ENCODE data around the gene RGS19.

Gene RGS19

GRCh38 chr20:64083804-64084684 is 4.7 kb upstream of the RGS19 start, which contains the start of gene LKAAEAR1:
Gene LKAAEAR1 (minus strand): TSS chr20:64084398. CDS start chr20:64084219, 179 bp downstream.
- H3K9ac ChIP-seq (ENCODE audit: low read depth in 1 of 2, low read length in 2 of 2), result peak within 1 kb of the TSS in 1 of 2 donors; percentile 38
- H3K9me3 ChIP-seq (ENCODE audit: control insufficient read depth in 2 of 2, low read length in 2 of 2), result no peaks in the 10 kb centered on the region
- H3K27ac ChIP-seq (ENCODE audit: low read depth in 2 of 2, low read length in 2 of 2), result no peak within 1 kb of the TSS
- peaks cover 10 to 12% of the 10 kb centered on the region in 2 donors for H3K4me1 ChIP-seq (ENCODE audit: control insufficient read depth in 2 of 2, insufficient read depth in 2 of 2, low read length in 2 of 2)
- H3K36me3 ChIP-seq (ENCODE audit: control insufficient read depth in 2 of 2, insufficient read depth in 2 of 2, low read length in 2 of 2), result no peaks in the 10 kb centered on the region
- H3K27me3 ChIP-seq (ENCODE audit: control insufficient read depth in 2 of 2, insufficient read depth in 2 of 2, low read length in 2 of 2), result peaks cover 22 to 30% of the 10 kb centered on the region in 2 donors
- peak within 1 kb of the TSS; percentile 27 to 31 for H3K4me3 ChIP-seq (ENCODE audit: low read length in 2 of 2)

- Histone ChIP-seq H3K4me3 (ENCODE audit: low read length in 2 of 2) (peak overlapping the region; percentile 27 to 31), H3K4me1 (ENCODE audit: control insufficient read depth in 2 of 2, insufficient read depth in 2 of 2, low read length in 2 of 2) (peaks cover 16% of the 10 kb centered on the region in 2 donors), H3K27ac (ENCODE audit: low read depth in 2 of 2, low read length in 2 of 2) (no peak overlapping the region), H3K9ac (ENCODE audit: low read depth in 1 of 2, low read length in 2 of 2) (no peak overlapping the region), H3K27me3 (ENCODE audit: control insufficient read depth in 2 of 2, insufficient read depth in 2 of 2, low read length in 2 of 2) (peaks cover 22 to 30% of the 10 kb centered on the region in 2 donors), H3K9me3 (ENCODE audit: control insufficient read depth in 2 of 2, low read length in 2 of 2) (no peaks in the 10 kb centered on the region), H3K36me3 (ENCODE audit: control insufficient read depth in 2 of 2, insufficient read depth in 2 of 2, low read length in 2 of 2) (no peaks in the 10 kb centered on the region)
These were observed 4.1 kb upstream of the RGS19 start for GRCh38 chr20:64083378-64083803.

- H3K27me3 ChIP-seq (ENCODE audit: control insufficient read depth in 2 of 2, insufficient read depth in 2 of 2, low read length in 2 of 2), result peaks cover 22 to 30% of the 10 kb centered on the region in 2 donors
- no peak overlapping the region for H3K27ac ChIP-seq (ENCODE audit: low read depth in 2 of 2, low read length in 2 of 2)
- no peaks in the 10 kb centered on the region for H3K36me3 ChIP-seq (ENCODE audit: control insufficient read depth in 2 of 2, insufficient read depth in 2 of 2, low read length in 2 of 2)
These were observed 3.6 kb upstream of the RGS19 start for GRCh38 chr20:64082820-64083377.

GRCh38 chr20:64082126-64082731 is 2.9 kb upstream of the RGS19 start:
- Histone ChIP-seq H3K4me3 (ENCODE audit: low read length in 2 of 2) (no peak overlapping the region), H3K9ac (ENCODE audit: low read depth in 1 of 2, low read length in 2 of 2) (no peak overlapping the region), H3K27ac (ENCODE audit: low read depth in 2 of 2, low read length in 2 of 2) (no peak overlapping the region), H3K36me3 (ENCODE audit: control insufficient read depth in 2 of 2, insufficient read depth in 2 of 2, low read length in 2 of 2) (no peaks in the 10 kb centered on the region), H3K9me3 (ENCODE audit: control insufficient read depth in 2 of 2, low read length in 2 of 2) (no peaks in the 10 kb centered on the region), H3K4me1 (ENCODE audit: control insufficient read depth in 2 of 2, insufficient read depth in 2 of 2, low read length in 2 of 2) (peaks cover 20% of the 10 kb centered on the region in 2 donors), H3K27me3 (ENCODE audit: control insufficient read depth in 2 of 2, insufficient read depth in 2 of 2, low read length in 2 of 2) (peaks cover 22 to 30% of the 10 kb centered on the region in 2 donors)

More at GRCh38 chr20:64082820-64083377, 3.6 kb upstream of the RGS19 start:
- no peak overlapping the region for H3K9ac ChIP-seq (ENCODE audit: low read depth in 1 of 2, low read length in 2 of 2)
- H3K4me3 ChIP-seq (ENCODE audit: low read length in 2 of 2), result no peak overlapping the region
- peaks cover 18 to 20% of the 10 kb centered on the region in 2 donors for H3K4me1 ChIP-seq (ENCODE audit: control insufficient read depth in 2 of 2, insufficient read depth in 2 of 2, low read length in 2 of 2)
- H3K9me3 ChIP-seq (ENCODE audit: control insufficient read depth in 2 of 2, low read length in 2 of 2), result no peaks in the 10 kb centered on the region

- Histone ChIP-seq H3K4me1 (ENCODE audit: control insufficient read depth in 2 of 2, insufficient read depth in 2 of 2, low read length in 2 of 2) (peaks cover 20 to 21% of the 10 kb centered on the region in 2 donors), H3K27me3 (ENCODE audit: control insufficient read depth in 2 of 2, insufficient read depth in 2 of 2, low read length in 2 of 2) (peaks cover 20 to 30% of the 10 kb centered on the region in 2 donors)
These were observed 2.3 kb upstream of the RGS19 start for GRCh38 chr20:64081624-64081964.

GRCh38 chr20:64080813-64081623 is 1.7 kb upstream of the RGS19 start:
- Histone ChIP-seq H3K36me3 (ENCODE audit: control insufficient read depth in 2 of 2, insufficient read depth in 2 of 2, low read length in 2 of 2) (no peaks in the 10 kb centered on the region), H3K9ac (ENCODE audit: low read depth in 1 of 2, low read length in 2 of 2) (no peak overlapping the region), H3K4me1 (ENCODE audit: control insufficient read depth in 2 of 2, insufficient read depth in 2 of 2, low read length in 2 of 2) (peaks cover 20 to 21% of the 10 kb centered on the region in 2 donors), H3K27me3 (ENCODE audit: control insufficient read depth in 2 of 2, insufficient read depth in 2 of 2, low read length in 2 of 2) (peaks cover 18 to 29% of the 10 kb centered on the region in 2 donors), H3K27ac (ENCODE audit: low read depth in 2 of 2, low read length in 2 of 2) (peak overlapping the region in 1 of 2 donors; percentile 71), H3K9me3 (ENCODE audit: control insufficient read depth in 2 of 2, low read length in 2 of 2) (no peaks in the 10 kb centered on the region), H3K4me3 (ENCODE audit: low read length in 2 of 2) (peak overlapping the region in 1 of 2 donors; percentile 54)

More at GRCh38 chr20:64081624-64081964, 2.3 kb upstream of the RGS19 start:
- Histone ChIP-seq H3K9ac (ENCODE audit: low read depth in 1 of 2, low read length in 2 of 2) (no peak overlapping the region), H3K27ac (ENCODE audit: low read depth in 2 of 2, low read length in 2 of 2) (no peak overlapping the region), H3K9me3 (ENCODE audit: control insufficient read depth in 2 of 2, low read length in 2 of 2) (no peaks in the 10 kb centered on the region), H3K36me3 (ENCODE audit: control insufficient read depth in 2 of 2, insufficient read depth in 2 of 2, low read length in 2 of 2) (no peaks in the 10 kb centered on the region), H3K4me3 (ENCODE audit: low read length in 2 of 2) (no peak overlapping the region)

GRCh38 chr20:64080013-64080812 is 895 bp upstream of the RGS19 start, which contains the start of gene OPRL1:
Gene OPRL1 (plus strand): TSS chr20:64080082. CDS start chr20:64092721, 12,639 bp downstream.
- no peaks in the 10 kb centered on the region for H3K9me3 ChIP-seq (ENCODE audit: control insufficient read depth in 2 of 2, low read length in 2 of 2)
- no peaks in the 10 kb centered on the region for H3K36me3 ChIP-seq (ENCODE audit: control insufficient read depth in 2 of 2, insufficient read depth in 2 of 2, low read length in 2 of 2)
- peaks cover 20 to 21% of the 10 kb centered on the region in 2 donors for H3K4me1 ChIP-seq (ENCODE audit: control insufficient read depth in 2 of 2, insufficient read depth in 2 of 2, low read length in 2 of 2)
- H3K9ac ChIP-seq (ENCODE audit: low read depth in 1 of 2, low read length in 2 of 2), result peak within 1 kb of the TSS; percentile 56 to 59
- H3K4me3 ChIP-seq (ENCODE audit: low read length in 2 of 2), result peak within 1 kb of the TSS; percentile 64 to 70
- H3K27me3 ChIP-seq (ENCODE audit: control insufficient read depth in 2 of 2, insufficient read depth in 2 of 2, low read length in 2 of 2), result peaks cover 15 to 23% of the 10 kb centered on the region in 2 donors
- H3K27ac ChIP-seq (ENCODE audit: low read depth in 2 of 2, low read length in 2 of 2), result peak within 1 kb of the TSS; percentile 63 to 79

- Histone ChIP-seq H3K27me3 (ENCODE audit: control insufficient read depth in 2 of 2, insufficient read depth in 2 of 2, low read length in 2 of 2) (peaks cover 8 to 12% of the 10 kb centered on the region in 2 donors), H3K9ac (ENCODE audit: low read depth in 1 of 2, low read length in 2 of 2) (peak overlapping the region; percentile 6 to 56), H3K27ac (ENCODE audit: low read depth in 2 of 2, low read length in 2 of 2) (peak overlapping the region; percentile 16 to 79), H3K36me3 (ENCODE audit: control insufficient read depth in 2 of 2, insufficient read depth in 2 of 2, low read length in 2 of 2) (peaks cover 2 to 3% of the 10 kb centered on the region in 2 donors), H3K4me3 (ENCODE audit: low read length in 2 of 2) (peak overlapping the region; percentile 64 to 70), H3K9me3 (ENCODE audit: control insufficient read depth in 2 of 2, low read length in 2 of 2) (no peaks in the 10 kb centered on the region), H3K4me1 (ENCODE audit: control insufficient read depth in 2 of 2, insufficient read depth in 2 of 2, low read length in 2 of 2) (peaks cover 19 to 20% of the 10 kb centered on the region in 2 donors)
These were observed 415 bp downstream of the RGS19 start for GRCh38 chr20:64078934-64079272.

Data from mucosa of rectum (tissue), 2 donors.